ENCODE results near the gene HOXA1. TPM values are rescaled to one million over a fixed set of nuclear protein-coding genes. Genes with fewer than 3 reads are reported as not detected.

Gene HOXA1
- total and polyA plus RNA-seq, 2 of the 8 experiments (the other 6 are each of a cell fraction or from before 2014, with no cell fraction given): not detected

DNA sequence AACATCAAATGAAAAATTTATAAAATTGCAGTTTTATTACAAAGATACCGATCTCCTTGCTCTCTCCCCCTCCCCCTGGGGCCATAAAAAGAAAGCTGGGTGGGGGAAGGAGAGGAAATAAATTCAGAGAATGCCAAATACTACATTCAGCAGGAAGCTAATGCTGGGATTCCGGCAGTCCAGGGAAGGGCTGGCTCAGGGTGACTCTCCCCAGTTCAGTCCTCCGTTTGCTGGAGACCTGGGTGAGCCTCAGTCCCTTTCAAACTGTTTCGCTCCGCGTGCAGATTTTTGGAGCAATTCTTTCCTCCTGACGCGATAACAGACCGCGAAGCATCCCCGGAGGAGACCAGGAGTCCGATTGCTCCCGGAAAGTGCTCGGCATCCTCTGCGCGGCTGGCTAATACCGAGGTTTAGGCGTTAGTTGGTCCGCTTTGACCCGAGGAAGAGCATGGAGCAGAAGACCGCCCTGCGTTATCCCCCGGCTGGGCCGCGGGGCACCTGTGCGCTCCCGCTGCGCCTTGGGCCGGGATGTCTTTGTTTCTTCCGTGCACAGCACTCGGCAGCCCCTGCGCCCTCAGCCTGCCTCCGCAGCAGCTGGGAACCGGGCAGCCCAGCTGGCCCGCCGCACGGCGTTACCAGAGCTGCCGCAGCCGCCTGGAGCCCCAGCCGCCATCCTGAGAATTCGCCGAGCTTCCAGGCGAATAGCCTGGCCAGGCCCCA, 10.5 kb upstream of the HOXA1 start (continued):
- TF ChIP-seq CEBPB (IDR thresholded peaks at IDR 0.05; ENCODE audit: low read depth, low read length): no peak
- no peak for TF ChIP-seq SIRT6 (IDR thresholded peaks at IDR 0.05; ENCODE audit: low read length)
- TF ChIP-seq ASH2L (IDR thresholded peaks at IDR 0.05; ENCODE audit: low read length): peak; percentile 16
- peak; percentile 98 for TF ChIP-seq CTBP2 (IDR thresholded peaks at IDR 0.05; ENCODE audit: borderline replicate concordance, insufficient read depth, insufficient read length, low read length)
- TF ChIP-seq, protein P1, sequence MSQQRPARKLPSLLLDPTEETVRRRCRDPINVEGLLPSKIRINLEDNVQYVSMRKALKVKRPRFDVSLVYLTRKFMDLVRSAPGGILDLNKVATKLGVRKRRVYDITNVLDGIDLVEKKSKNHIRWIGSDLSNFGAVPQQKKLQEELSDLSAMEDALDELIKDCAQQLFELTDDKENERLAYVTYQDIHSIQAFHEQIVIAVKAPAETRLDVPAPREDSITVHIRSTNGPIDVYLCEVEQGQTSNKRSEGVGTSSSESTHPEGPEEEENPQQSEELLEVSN (IDR thresholded peaks at IDR 0.05): no peak
- no peak for TF ChIP-seq HDAC6 (IDR thresholded peaks at IDR 0.05; ENCODE audit: low read depth, low read length)
- peak; percentile 91 for TF ChIP-seq EZH2 (IDR thresholded peaks at IDR 0.05; ENCODE audit: low read depth, low read length, severe bottlenecking)
- 0 out of 2 replicates have a peak, but pooled peaks have one; percentile 8 for TF ChIP-seq GABPA (IDR thresholded peaks at IDR 0.05; ENCODE audit: borderline replicate concordance, insufficient read depth, low read length)
- peak in 1 of 2 experiments; percentile 8; a peak in 1 of 4 replicates for TF ChIP-seq RAD21 (IDR thresholded peaks at IDR 0.05 in 1 of 2, conservative IDR thresholded peaks at IDR 0.05 in 1 of 2; ENCODE audit: low read depth in 2 of 2, low read length in 2 of 2)
- TF ChIP-seq JUND (IDR thresholded peaks at IDR 0.05; ENCODE audit: low read length): no peak
- TF ChIP-seq PHF8 (conservative IDR thresholded peaks at IDR 0.05; ENCODE audit: low read depth, low read length): no peak
- no peak for TF ChIP-seq EGR1 (IDR thresholded peaks at IDR 0.05; ENCODE audit: borderline replicate concordance, low read depth, low read length)
- TF ChIP-seq RNF2 (IDR thresholded peaks at IDR 0.05; ENCODE audit: borderline replicate concordance, low read depth, low read length, missing control alignments, poor library complexity, severe bottlenecking): peak; percentile 98
